Endodermal cell (in vitro differentiated cells): ENCODE measurements around the gene MBOAT2. TPM values are rescaled to one million over a fixed set of nuclear protein-coding genes. Genes with fewer than 3 reads are reported as not detected.
A peak's percentile ranks its signal among the peaks of the same experiment; 100 is the strongest.

ENCODE experiments used
- DNase-seq: peaks from one replicate; pipeline ENCODE4 v3.0.0-alpha.2; 2017
- H3K27ac ChIP-seq: 2 replicates; pipeline ENCODE4 v1.5.1; 2013; ENCODE audit warnings: mild to moderate bottlenecking, low read depth, low read length, moderate library complexity
- H3K27me3 ChIP-seq: 2 replicates; pipeline ENCODE4 v1.6.1; 2013; ENCODE audit warnings: mild to moderate bottlenecking, low read length, moderate library complexity; ENCODE audit not compliant: insufficient read depth, control insufficient read depth, poor library complexity, severe bottlenecking
- H3K36me3 ChIP-seq: 2 replicates; pipeline ENCODE4 v1.7.0; 2013; ENCODE audit warnings: mild to moderate bottlenecking, low read length, moderate library complexity; ENCODE audit not compliant: control insufficient read depth, insufficient read depth
- H3K4me1 ChIP-seq: one replicate; pipeline ENCODE4 v1.7.0; 2013; ENCODE audit warnings: low read length; ENCODE audit not compliant: control insufficient read depth, insufficient read depth
- H3K4me3 ChIP-seq: 2 replicates; pipeline ENCODE4 v1.5.1; 2013; ENCODE audit warnings: mild to moderate bottlenecking, low read length, moderate library complexity
- H3K9ac ChIP-seq: 2 replicates; pipeline ENCODE4 v1.6.1; 2013; ENCODE audit warnings: mild to moderate bottlenecking, low read length, moderate library complexity; ENCODE audit not compliant: poor library complexity, severe bottlenecking; ENCODE audit errors: extremely low read depth
- H3K9me3 ChIP-seq: 2 replicates; pipeline ENCODE4 v1.6.1; 2013; ENCODE audit warnings: mild to moderate bottlenecking, low read length, moderate library complexity; ENCODE audit not compliant: control insufficient read depth
- H3K27ac Mint-ChIP-seq: 2 replicates; pipeline ENCODE4 v1.8.0; 2020; ENCODE audit warnings: mixed read lengths
- H3K27me3 Mint-ChIP-seq: 2 replicates; pipeline ENCODE4 v1.8.0; 2021; ENCODE audit warnings: mild to moderate bottlenecking, mixed read lengths; ENCODE audit not compliant: insufficient read depth
- H3K36me3 Mint-ChIP-seq: 2 replicates; pipeline ENCODE4 v1.8.0; 2020; ENCODE audit warnings: low read depth, mixed read lengths
- H3K4me1 Mint-ChIP-seq: 2 replicates; pipeline ENCODE4 v1.8.0; 2020; ENCODE audit warnings: mixed read lengths
- H3K4me3 Mint-ChIP-seq: 2 replicates; pipeline ENCODE4 v1.8.0; 2020; ENCODE audit warnings: mild to moderate bottlenecking, moderate library complexity, mixed read lengths
- H3K9me3 Mint-ChIP-seq: 2 replicates; pipeline ENCODE4 v1.8.0; 2020; ENCODE audit warnings: mild to moderate bottlenecking, mixed read lengths
- CTCF ChIP-seq: fragments of 200-600 bp; sonication (generic); conservative IDR thresholded peaks from 2 replicates; pipeline ENCODE4 v1.5.0; 2021; ENCODE audit warnings: antibody characterized with exemption, mild to moderate bottlenecking
- WGBS, 2 experiments: methylation state at CpG; one replicate each; pipeline versions ENCODE4 v1.1.5 to v1.1.7; 2013; ENCODE audit warnings: missing lambda C conversion rate in 2 of 2, mixed read lengths in 1 of 2; ENCODE audit not compliant: insufficient coverage in 1 of 2, insufficient read length in 1 of 2; 5-methylcytosine and 5-hydroxymethylcytosine counted together
- total RNA-seq, 2 donors: library from RNA; stranded (reverse); fragmentation: NEBNext Ultra II Directional in 1 of 2; extraction: Animal tissue kit (Norgen Biotek cat#: 25700) in 1 of 2; gene quantifications; 2 replicates in 1 of 2; 3 replicates in 1 of 2; pipeline ENCODE4 v1.2.1, GENCODE V29; 2021

Gene MBOAT2
- total RNA-seq, 2 donors from 2014 or later, result 45.3 to 51.0 TPM

DNA sequence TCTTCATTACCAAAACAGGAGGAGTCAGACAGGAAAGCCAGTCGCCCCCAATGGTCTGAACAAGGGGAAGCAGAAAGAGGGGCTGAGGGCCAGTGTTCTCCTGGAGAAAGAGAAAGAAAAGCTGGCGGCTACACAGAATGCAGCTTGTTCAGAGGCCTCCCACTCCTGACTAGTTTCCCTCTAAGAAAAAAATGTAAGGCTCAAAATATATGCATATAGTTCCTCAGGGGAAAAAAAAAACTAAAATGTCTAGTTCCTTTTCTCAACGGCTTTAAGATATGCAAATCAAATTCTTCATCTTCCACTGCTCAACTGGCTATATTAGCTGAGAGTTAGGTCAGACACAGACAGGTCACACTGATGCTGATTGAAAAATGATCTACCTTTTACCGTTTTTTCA is 18.6 kb downstream of the MBOAT2 start:
- Mint-ChIP-seq H3K4me1 (peaks cover 29% of the 10 kb centered on the region), H3K4me3 (no peak overlapping the region), H3K27me3 (no peaks in the 10 kb centered on the region), H3K27ac (no peak overlapping the region), H3K9me3 (no peaks in the 10 kb centered on the region), H3K36me3 (no peaks in the 10 kb centered on the region)
- Histone ChIP-seq H3K9me3 (no peaks in the 10 kb centered on the region), H3K9ac (no peak overlapping the region), H3K27ac (peak overlapping the region; percentile 37), H3K27me3 (no peaks in the 10 kb centered on the region), H3K4me3 (no peak overlapping the region), H3K36me3 (no peaks in the 10 kb centered on the region), H3K4me1 (peaks cover 10% of the 10 kb centered on the region)
- TF ChIP-seq CTCF, result no peak
- DNase-seq, result no peak
- WGBS, 2 experiments, result 71% methylated on average over 4 of the region's 4 CpGs; no CpG with 5 or more reads in 1 of the 2 experiments

GRCh38 chr2:8984157-8984556 is 19.3 kb downstream of the MBOAT2 start:
- Histone ChIP-seq H3K4me1 (peaks cover 8% of the 10 kb centered on the region), H3K27ac (no peak overlapping the region), H3K36me3 (no peaks in the 10 kb centered on the region), H3K4me3 (no peak overlapping the region), H3K9ac (no peak overlapping the region), H3K9me3 (no peaks in the 10 kb centered on the region), H3K27me3 (no peaks in the 10 kb centered on the region)
- TF ChIP-seq CTCF, result no peak
- no peaks in the 10 kb centered on the region for H3K36me3 Mint-ChIP-seq
- no peak overlapping the region for H3K27ac Mint-ChIP-seq
- no peaks in the 10 kb centered on the region for H3K27me3 Mint-ChIP-seq
- H3K4me3 Mint-ChIP-seq, result no peak overlapping the region
- no peak for DNase-seq
- H3K4me1 Mint-ChIP-seq, result peaks cover 28% of the 10 kb centered on the region
- 86 to 90% methylated on average over 2 to 4 of the region's 5 CpGs for WGBS, 2 experiments
- H3K9me3 Mint-ChIP-seq, result no peaks in the 10 kb centered on the region

- no peaks in the 10 kb centered on the region for H3K27me3 ChIP-seq
- H3K9me3 Mint-ChIP-seq, result no peaks in the 10 kb centered on the region
- no peak overlapping the region for H3K27ac ChIP-seq
- H3K4me3 ChIP-seq, result no peak overlapping the region
- no peak overlapping the region for H3K9ac ChIP-seq
- no peak for TF ChIP-seq CTCF
- H3K4me3 Mint-ChIP-seq, result no peak overlapping the region
- H3K4me1 ChIP-seq, result peaks cover 7% of the 10 kb centered on the region
- DNase-seq, result no peak
- H3K9me3 ChIP-seq, result no peaks in the 10 kb centered on the region
- WGBS, 2 experiments, result 100% methylated on average over 1 of the region's 1 CpG
- H3K4me1 Mint-ChIP-seq, result peaks cover 22% of the 10 kb centered on the region
- H3K27ac Mint-ChIP-seq, result no peak overlapping the region
- H3K36me3 ChIP-seq, result no peaks in the 10 kb centered on the region
- no peaks in the 10 kb centered on the region for H3K36me3 Mint-ChIP-seq
- no peaks in the 10 kb centered on the region for H3K27me3 Mint-ChIP-seq
These were observed 19.9 kb downstream of the MBOAT2 start for GRCh38 chr2:8983571-8983970.
